Measurements from ENCODE around the gene NR5A1. TPM values are rescaled to one million over a fixed set of nuclear protein-coding genes. Genes with fewer than 3 reads are reported as not detected.

NR5A1 gene
- total RNA-seq, 1 donor from 2014 or later, result 1.2 TPM

- no peak overlapping the region for H3K4me3 Mint-ChIP-seq (ENCODE audit: unreplicated experiment)
- no peaks in the 10 kb centered on the region for H3K36me3 Mint-ChIP-seq (ENCODE audit: low read depth, unreplicated experiment)
- H3K27ac Mint-ChIP-seq (ENCODE audit: unreplicated experiment), result no peak overlapping the region
- no peak for TF ChIP-seq CTCF (IDR thresholded peaks at IDR 0.05; ENCODE audit: unreplicated experiment)
- H3K4me1 Mint-ChIP-seq (ENCODE audit: unreplicated experiment), result no peaks in the 10 kb centered on the region
- no peaks in the 10 kb centered on the region for H3K9me3 Mint-ChIP-seq (ENCODE audit: unreplicated experiment)
- peaks cover 13% of the 10 kb centered on the region for H3K27me3 Mint-ChIP-seq (ENCODE audit: unreplicated experiment)
- no peak for DNase-seq (ENCODE audit: low spot score)
Observed at GRCh38 chr9:124482431-124483031, 24.7 kb downstream of the NR5A1 start.

- Mint-ChIP-seq H3K36me3 (ENCODE audit: low read depth, unreplicated experiment) (no peaks in the 10 kb centered on the region), H3K27me3 (ENCODE audit: unreplicated experiment) (peaks cover 11% of the 10 kb centered on the region), H3K9me3 (ENCODE audit: unreplicated experiment) (no peaks in the 10 kb centered on the region), H3K4me1 (ENCODE audit: unreplicated experiment) (no peaks in the 10 kb centered on the region), H3K27ac (ENCODE audit: unreplicated experiment) (no peak overlapping the region), H3K4me3 (ENCODE audit: unreplicated experiment) (no peak overlapping the region)
- no peak for DNase-seq (ENCODE audit: low spot score)
- TF ChIP-seq CTCF (IDR thresholded peaks at IDR 0.05; ENCODE audit: unreplicated experiment), result no peak
Observed at GRCh38 chr9:124481115-124481514, 26.1 kb downstream of the NR5A1 start.

GRCh38 chr9:124480621-124480981, 26.6 kb downstream of the NR5A1 start:
- H3K36me3 Mint-ChIP-seq (ENCODE audit: low read depth, unreplicated experiment), result no peaks in the 10 kb centered on the region
- DNase-seq (ENCODE audit: low spot score), result peak; percentile 63
- H3K27me3 Mint-ChIP-seq (ENCODE audit: unreplicated experiment), result peaks cover 10% of the 10 kb centered on the region
- no peaks in the 10 kb centered on the region for H3K9me3 Mint-ChIP-seq (ENCODE audit: unreplicated experiment)
- no peak overlapping the region for H3K4me3 Mint-ChIP-seq (ENCODE audit: unreplicated experiment)
- no peak overlapping the region for H3K27ac Mint-ChIP-seq (ENCODE audit: unreplicated experiment)
- H3K4me1 Mint-ChIP-seq (ENCODE audit: unreplicated experiment), result no peaks in the 10 kb centered on the region
- no peak for TF ChIP-seq CTCF (IDR thresholded peaks at IDR 0.05; ENCODE audit: unreplicated experiment)

GRCh38 chr9:124479947-124480620, 27.1 kb downstream of the NR5A1 start:
- Mint-ChIP-seq H3K36me3 (ENCODE audit: low read depth, unreplicated experiment) (no peaks in the 10 kb centered on the region), H3K27ac (ENCODE audit: unreplicated experiment) (no peak overlapping the region), H3K4me3 (ENCODE audit: unreplicated experiment) (peak overlapping the region; percentile 8), H3K4me1 (ENCODE audit: unreplicated experiment) (no peaks in the 10 kb centered on the region), H3K27me3 (ENCODE audit: unreplicated experiment) (peaks cover 7% of the 10 kb centered on the region), H3K9me3 (ENCODE audit: unreplicated experiment) (no peaks in the 10 kb centered on the region)
- DNase-seq (ENCODE audit: low spot score), result no peak
- TF ChIP-seq CTCF (IDR thresholded peaks at IDR 0.05; ENCODE audit: unreplicated experiment), result no peak

GRCh38 chr9:124479371-124479770, 27.8 kb downstream of the NR5A1 start:
- TF ChIP-seq CTCF (IDR thresholded peaks at IDR 0.05; ENCODE audit: unreplicated experiment), result no peak
- no peaks in the 10 kb centered on the region for H3K9me3 Mint-ChIP-seq (ENCODE audit: unreplicated experiment)

More at GRCh38 chr9:124479371-124479770, 27.8 kb downstream of the NR5A1 start:
- Mint-ChIP-seq H3K27me3 (ENCODE audit: unreplicated experiment) (peaks cover 7% of the 10 kb centered on the region), H3K4me3 (ENCODE audit: unreplicated experiment) (no peak overlapping the region), H3K4me1 (ENCODE audit: unreplicated experiment) (no peaks in the 10 kb centered on the region), H3K27ac (ENCODE audit: unreplicated experiment) (no peak overlapping the region), H3K36me3 (ENCODE audit: low read depth, unreplicated experiment) (no peaks in the 10 kb centered on the region)
- no peak for DNase-seq (ENCODE audit: low spot score)

All from endothelial cell (in vitro differentiated cells).